ENCODE data around the gene NPLOC4.

Gene NPLOC4

DNA sequence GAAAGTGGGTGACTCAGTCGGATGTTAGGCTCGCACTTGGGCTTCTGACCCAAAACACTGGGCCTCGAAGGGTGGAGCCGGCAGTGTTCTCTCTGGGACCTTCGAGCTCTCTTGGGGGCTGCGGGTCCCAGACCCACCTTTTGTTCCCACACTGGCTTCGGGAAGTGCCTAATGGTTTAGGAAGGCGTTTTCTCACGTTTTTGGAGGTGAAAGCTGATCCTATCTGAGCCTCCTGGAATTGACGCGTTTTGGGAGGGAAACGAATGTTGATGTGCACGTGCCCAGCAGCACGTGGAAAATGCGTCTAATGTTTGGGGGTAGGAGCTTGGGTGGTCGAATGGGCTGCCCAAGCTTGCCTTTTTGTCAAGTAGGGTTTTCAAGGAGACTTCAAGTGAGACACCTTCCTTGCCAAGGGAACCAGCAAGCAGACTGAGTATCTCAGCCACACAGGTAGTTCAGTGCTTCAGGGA is 47.6 kb upstream of the NPLOC4 start:
- Histone ChIP-seq H3K4me3 (ENCODE audit: low read length, poor library complexity, severe bottlenecking) (peak overlapping the region; percentile 91), H3F3A (ENCODE audit: low read depth) (no peaks in the 10 kb centered on the region), H4K20me1 (ENCODE audit: insufficient read depth, low read length, poor library complexity, severe bottlenecking) (peaks cover 20% of the 10 kb centered on the region), H3K9me3 (ENCODE audit: insufficient read depth, low read depth, low read length) (no peaks in the 10 kb centered on the region), H3K4me2 (ENCODE audit: low read depth, low read length, poor library complexity, severe bottlenecking) (peak overlapping the region; percentile 100), H3K9ac (ENCODE audit: low read depth, low read length, poor library complexity, severe bottlenecking) (peak overlapping the region; percentile 91), H3K27me3 (ENCODE audit: insufficient read depth, low read length, poor library complexity, severe bottlenecking) (no peaks in the 10 kb centered on the region), H3K4me1 (ENCODE audit: insufficient read depth, low read length, poor library complexity, severe bottlenecking) (peaks cover 15% of the 10 kb centered on the region), H3K79me2 (ENCODE audit: insufficient read depth, low read length) (peaks cover 86% of the 10 kb centered on the region), H3K9me2 (replicated peaks; ENCODE audit: low read depth, low read length) (no peaks in the 10 kb centered on the region), H3K36me3 (ENCODE audit: insufficient read depth, low read length) (peaks cover 27% of the 10 kb centered on the region; the same call in 1 of the 2 replicates), H2AFZ (ENCODE audit: low read length) (no peak overlapping the region)
- TF ChIP-seq, protein P1, sequence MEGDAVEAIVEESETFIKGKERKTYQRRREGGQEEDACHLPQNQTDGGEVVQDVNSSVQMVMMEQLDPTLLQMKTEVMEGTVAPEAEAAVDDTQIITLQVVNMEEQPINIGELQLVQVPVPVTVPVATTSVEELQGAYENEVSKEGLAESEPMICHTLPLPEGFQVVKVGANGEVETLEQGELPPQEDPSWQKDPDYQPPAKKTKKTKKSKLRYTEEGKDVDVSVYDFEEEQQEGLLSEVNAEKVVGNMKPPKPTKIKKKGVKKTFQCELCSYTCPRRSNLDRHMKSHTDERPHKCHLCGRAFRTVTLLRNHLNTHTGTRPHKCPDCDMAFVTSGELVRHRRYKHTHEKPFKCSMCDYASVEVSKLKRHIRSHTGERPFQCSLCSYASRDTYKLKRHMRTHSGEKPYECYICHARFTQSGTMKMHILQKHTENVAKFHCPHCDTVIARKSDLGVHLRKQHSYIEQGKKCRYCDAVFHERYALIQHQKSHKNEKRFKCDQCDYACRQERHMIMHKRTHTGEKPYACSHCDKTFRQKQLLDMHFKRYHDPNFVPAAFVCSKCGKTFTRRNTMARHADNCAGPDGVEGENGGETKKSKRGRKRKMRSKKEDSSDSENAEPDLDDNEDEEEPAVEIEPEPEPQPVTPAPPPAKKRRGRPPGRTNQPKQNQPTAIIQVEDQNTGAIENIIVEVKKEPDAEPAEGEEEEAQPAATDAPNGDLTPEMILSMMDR (conservative IDR thresholded peaks at IDR 0.05; ENCODE audit: low read length) = no peak
- TF ChIP-seq EZH2phosphoT487 (IDR thresholded peaks at IDR 0.05; ENCODE audit: borderline replicate concordance) = no peak

GRCh38 chr17:81683584-81684441 is 46.9 kb upstream of the NPLOC4 start, which contains the start of the genes ARL16 and HGS:
ARL16 (minus strand) TSS chr17:81683797; CDS start chr17:81683753, 44 bp downstream.
HGS (plus strand) TSS chr17:81684011; CDS start chr17:81684067, 56 bp downstream.
- H3K27me3 ChIP-seq (ENCODE audit: insufficient read depth, low read length, poor library complexity, severe bottlenecking) = no peaks in the 10 kb centered on the region
- peaks cover 80% of the 10 kb centered on the region for H3K79me2 ChIP-seq (ENCODE audit: insufficient read depth, low read length)
- H4K20me1 ChIP-seq (ENCODE audit: insufficient read depth, low read length, poor library complexity, severe bottlenecking) = peaks cover 20% of the 10 kb centered on the region
- H3K4me2 ChIP-seq (ENCODE audit: low read depth, low read length, poor library complexity, severe bottlenecking) = peak within 1 kb of the TSS; percentile 100
- H3K9me2 ChIP-seq (replicated peaks; ENCODE audit: low read depth, low read length) = no peaks in the 10 kb centered on the region
- H3K4me3 ChIP-seq (ENCODE audit: low read length, poor library complexity, severe bottlenecking) = peak within 1 kb of the TSS; percentile 91
- TF ChIP-seq, protein P1 (conservative IDR thresholded peaks at IDR 0.05; ENCODE audit: low read length) = no peak
- no peak for TF ChIP-seq EZH2phosphoT487 (IDR thresholded peaks at IDR 0.05; ENCODE audit: borderline replicate concordance)
- peaks cover 20% of the 10 kb centered on the region; the same call in 1 of the 2 replicates for H3K36me3 ChIP-seq (ENCODE audit: insufficient read depth, low read length)
- H2AFZ ChIP-seq (ENCODE audit: low read length) = peak within 1 kb of the TSS; percentile 77
- no peaks in the 10 kb centered on the region for H3K9me3 ChIP-seq (ENCODE audit: insufficient read depth, low read depth, low read length)
- no peaks in the 10 kb centered on the region for H3F3A ChIP-seq (ENCODE audit: low read depth)
- H3K4me1 ChIP-seq (ENCODE audit: insufficient read depth, low read length, poor library complexity, severe bottlenecking) = peaks cover 15% of the 10 kb centered on the region
- peak within 1 kb of the TSS; percentile 91 for H3K9ac ChIP-seq (ENCODE audit: low read depth, low read length, poor library complexity, severe bottlenecking)

DNA sequence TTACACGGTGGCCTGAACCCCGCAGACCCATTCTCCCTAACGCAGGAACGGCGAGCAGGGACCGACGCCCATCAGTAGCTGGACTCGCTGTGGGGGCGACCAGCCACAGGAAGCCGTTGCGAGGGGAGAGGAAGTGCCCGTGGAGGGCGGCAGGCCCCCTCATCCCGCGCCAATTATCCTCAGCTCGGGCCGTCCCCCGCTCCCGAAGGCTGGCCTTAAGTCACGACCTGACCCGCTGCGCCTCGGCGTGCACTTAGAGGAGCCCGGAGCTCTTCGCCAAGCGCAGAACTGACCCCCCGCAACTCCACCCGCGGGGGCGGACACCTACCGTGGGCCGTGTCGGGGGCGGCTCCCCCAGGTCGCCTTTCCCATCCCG is 46.3 kb upstream of the NPLOC4 start:
- no peak for TF ChIP-seq EZH2phosphoT487 (IDR thresholded peaks at IDR 0.05; ENCODE audit: borderline replicate concordance)
- TF ChIP-seq, protein P1 (conservative IDR thresholded peaks at IDR 0.05; ENCODE audit: low read length) = no peak
- peaks cover 15% of the 10 kb centered on the region; the same call in 1 of the 2 replicates for H3K36me3 ChIP-seq (ENCODE audit: insufficient read depth, low read length)

More for the DNA sequence above, 46.3 kb upstream of the NPLOC4 start:
- peak overlapping the region; percentile 91 for H3K4me3 ChIP-seq (ENCODE audit: low read length, poor library complexity, severe bottlenecking)
- H3K9me2 ChIP-seq (replicated peaks; ENCODE audit: low read depth, low read length) = no peaks in the 10 kb centered on the region
- peak overlapping the region; percentile 86 for H3K4me2 ChIP-seq (ENCODE audit: low read depth, low read length, poor library complexity, severe bottlenecking)
- H3F3A ChIP-seq (ENCODE audit: low read depth) = no peaks in the 10 kb centered on the region
- peaks cover 15% of the 10 kb centered on the region for H3K4me1 ChIP-seq (ENCODE audit: insufficient read depth, low read length, poor library complexity, severe bottlenecking)
- H4K20me1 ChIP-seq (ENCODE audit: insufficient read depth, low read length, poor library complexity, severe bottlenecking) = peaks cover 20% of the 10 kb centered on the region
- H2AFZ ChIP-seq (ENCODE audit: low read length) = peak overlapping the region; percentile 77
- H3K9me3 ChIP-seq (ENCODE audit: insufficient read depth, low read depth, low read length) = no peaks in the 10 kb centered on the region
- H3K79me2 ChIP-seq (ENCODE audit: insufficient read depth, low read length) = peaks cover 75% of the 10 kb centered on the region
- no peaks in the 10 kb centered on the region for H3K27me3 ChIP-seq (ENCODE audit: insufficient read depth, low read length, poor library complexity, severe bottlenecking)
- peak overlapping the region; percentile 91 for H3K9ac ChIP-seq (ENCODE audit: low read depth, low read length, poor library complexity, severe bottlenecking)

Data from Loucy (cell line).